DMS114 treated with DMSO at 0.1 percent for 48 hours (cell line): Measurements from ENCODE around the gene NRL.

ENCODE experiments used
- DNase-seq: peaks from one replicate; lab custom pipeline; 2025; ENCODE audit not compliant: unreplicated experiment; lab: John Stamatoyannopoulos, UW

NRL gene

DNA sequence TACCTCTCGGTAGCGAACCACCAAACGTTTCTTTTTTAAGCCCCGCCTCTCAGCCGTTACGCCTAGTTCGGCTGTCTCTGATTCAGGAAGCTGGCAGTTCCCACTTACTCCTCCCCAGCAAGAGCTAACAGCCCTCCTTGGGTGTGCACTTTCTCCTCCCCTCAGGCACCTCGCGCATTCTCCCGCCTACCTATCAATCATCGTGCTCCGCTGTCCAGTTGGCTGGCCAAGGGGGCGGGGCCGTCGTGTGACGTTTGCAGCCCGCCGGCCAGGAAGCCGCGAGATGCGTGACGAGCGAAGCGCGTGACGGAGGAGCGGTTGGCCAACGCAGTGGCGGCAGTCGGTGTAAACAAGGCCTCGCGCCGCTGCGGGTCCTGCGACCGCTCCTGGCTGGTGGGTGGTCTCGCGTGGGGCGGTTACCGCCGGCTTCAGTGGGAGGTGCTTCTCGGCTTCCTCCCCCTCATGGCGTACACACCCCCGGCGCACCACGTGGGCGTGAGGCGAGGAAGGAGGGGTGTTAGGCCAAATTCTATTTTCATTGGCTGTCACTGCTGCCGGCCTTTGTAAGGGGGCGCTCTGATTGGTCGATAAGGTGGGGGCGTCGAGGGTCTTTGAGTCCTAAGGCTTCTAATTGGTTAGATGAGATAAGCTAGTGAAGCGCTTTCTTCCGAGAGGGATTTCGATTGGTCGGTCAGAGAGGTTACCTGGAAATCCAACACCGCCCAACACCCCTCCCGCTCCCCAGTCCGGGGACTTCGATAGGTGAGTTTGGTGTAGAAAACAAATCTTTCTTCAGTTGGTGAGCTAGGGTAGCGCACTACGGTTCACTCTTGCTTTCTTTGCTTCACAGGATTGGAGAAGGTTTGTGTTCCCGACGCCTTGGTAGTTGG lies at the start of gene NRL, which contains the start of gene DCAF11:
Gene NRL (minus strand): TSS at position 418 of the 890 bp plus-strand sequence. CDS start 32,101 bp downstream, outside the sequence.
Gene DCAF11 (plus strand): TSS at position 246 of the 890 bp plus-strand sequence. CDS start 818 bp downstream, outside the sequence.
- peak; percentile 97 for DNase-seq

DNA sequence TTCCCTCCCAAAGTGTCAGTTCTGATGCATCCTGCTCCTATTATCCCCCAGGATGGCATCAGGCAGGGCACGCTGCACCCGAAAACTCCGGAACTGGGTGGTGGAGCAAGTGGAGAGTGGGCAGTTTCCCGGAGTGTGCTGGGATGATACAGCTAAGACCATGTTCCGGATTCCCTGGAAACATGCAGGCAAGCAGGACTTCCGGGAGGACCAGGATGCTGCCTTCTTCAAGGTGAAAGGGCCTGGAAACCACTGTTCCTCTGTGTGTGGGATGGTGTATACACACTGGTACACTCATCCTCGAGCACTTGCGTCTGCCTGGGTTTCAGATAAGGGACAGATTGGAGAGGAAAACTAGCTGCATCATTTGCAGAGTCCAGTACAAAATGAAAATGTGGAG lies 47.3 kb upstream of the NRL start:
- DNase-seq = no peak

DNA sequence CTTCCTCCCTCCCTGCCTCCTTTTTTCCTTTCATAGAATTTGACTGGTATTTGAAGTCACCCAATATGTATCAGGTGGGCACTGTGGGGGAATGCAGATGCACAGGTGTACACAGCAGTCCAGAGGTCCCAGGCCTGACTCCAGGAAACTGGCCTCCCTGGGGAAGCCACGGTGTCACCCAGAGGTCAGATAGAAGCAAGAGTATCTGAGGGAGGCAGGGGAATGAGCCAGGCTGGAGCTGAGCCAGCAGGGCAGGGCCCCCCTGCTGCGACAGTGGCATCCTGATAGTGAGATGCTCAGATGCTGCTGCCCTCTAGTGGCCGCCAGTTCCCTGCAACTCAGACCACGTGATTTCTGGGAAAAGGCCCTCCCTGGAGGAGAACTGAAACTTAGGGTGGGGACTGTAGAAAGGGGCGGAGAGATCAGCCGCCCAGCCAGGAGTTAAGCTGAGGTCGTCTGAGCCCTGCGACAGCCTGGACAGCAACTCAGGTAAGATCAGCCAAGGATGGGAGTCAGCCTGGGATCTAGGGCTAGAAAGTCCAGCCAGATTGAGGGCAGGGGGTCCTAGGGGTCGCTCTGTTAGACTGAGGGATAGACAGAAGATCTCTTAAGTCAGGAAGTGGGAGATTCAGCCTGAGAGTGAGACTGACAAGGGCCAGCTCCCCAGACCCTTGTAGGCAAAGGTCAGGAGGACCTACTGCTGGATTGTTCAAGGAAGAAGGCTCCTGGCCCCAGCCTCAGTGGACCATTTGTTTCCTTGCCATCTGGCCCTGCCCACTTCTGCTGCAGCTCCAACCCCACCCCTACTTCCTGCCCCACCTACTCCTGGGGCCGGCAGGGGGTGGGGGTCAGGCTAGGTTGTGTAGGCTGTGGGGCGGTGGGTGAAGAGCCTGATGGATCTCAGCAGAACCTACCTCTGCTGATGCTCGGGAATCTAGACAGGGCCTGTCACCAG lies 46.4 kb upstream of the NRL start, which contains the start of gene IRF9:
Gene IRF9 (plus strand): TSS at position 416 of the 955 bp plus-strand sequence. CDS start 880 bp downstream, outside the sequence.
- DNase-seq = peak; percentile 82

DNA sequence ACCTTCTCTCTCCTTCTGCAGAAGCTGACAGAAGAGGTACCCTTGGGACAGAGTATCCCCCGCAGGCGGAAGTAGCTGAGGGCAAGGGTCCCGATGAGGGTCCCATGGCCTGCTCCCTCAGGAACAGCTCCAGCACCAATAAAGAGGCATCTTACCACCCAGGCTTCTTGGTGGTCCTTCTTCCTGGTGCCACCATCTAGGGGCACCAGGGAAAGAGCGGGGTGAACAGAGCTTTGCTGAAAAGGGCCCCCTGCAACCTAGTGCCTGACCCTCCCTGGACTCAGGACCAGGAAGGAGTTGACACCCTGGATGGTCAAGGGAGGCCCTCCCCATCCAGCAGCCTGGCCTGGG lies 45.7 kb upstream of the NRL start:
- no peak for DNase-seq

DNA sequence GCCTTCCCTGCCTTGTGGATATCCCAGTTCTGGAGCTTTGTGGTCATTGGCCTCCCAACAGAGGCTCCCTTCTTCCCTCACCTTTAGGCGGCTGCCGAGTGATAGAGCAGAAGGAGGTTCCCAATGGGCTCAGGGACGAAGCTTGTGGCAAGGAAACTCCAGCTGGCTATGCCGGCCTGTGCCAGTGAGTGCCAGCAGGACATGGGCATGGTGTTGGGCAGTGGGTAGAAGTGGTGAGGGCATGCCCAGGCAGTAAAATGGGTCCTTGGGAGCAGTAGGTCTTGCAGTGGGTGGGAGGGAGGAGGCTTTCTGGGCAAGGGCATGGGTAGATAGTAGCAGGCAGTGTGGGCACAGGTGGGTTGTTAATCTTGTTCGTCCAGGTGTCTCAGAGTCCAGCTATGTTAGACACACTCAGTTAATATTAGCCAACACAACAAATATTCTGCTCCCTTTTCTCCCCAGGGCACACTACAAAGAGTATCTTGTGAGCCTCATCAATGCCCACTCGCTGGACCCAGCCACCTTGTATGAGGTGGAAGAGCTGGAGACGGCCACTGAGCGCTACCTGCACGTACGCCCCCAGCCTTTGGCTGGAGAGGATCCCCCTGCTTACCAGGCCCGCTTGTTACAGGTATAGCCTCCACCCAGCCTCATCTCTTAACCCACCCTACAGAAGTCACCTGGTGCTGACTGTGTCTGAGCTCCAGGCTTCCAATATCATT lies 45.2 kb upstream of the NRL start:
- DNase-seq = no peak

DNA sequence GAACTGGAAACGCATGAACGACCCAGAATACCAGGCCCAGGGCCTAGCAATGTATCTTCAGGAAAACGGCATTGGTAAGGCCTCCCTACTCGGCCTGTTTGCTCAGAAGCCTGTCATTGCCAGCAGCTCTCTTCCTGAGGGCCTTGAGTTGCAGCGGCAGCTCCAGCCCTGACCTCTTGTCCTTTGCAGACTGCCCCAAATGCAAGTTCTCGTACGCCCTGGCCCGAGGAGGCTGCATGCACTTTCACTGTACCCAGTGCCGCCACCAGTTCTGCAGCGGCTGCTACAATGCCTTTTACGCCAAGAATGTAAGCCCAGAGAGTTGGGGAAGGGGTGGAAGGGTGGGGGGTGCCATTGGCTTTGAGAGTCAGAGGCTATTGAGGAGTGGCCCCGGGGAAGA lies 42.6 kb upstream of the NRL start:
- DNase-seq = no peak

DNA sequence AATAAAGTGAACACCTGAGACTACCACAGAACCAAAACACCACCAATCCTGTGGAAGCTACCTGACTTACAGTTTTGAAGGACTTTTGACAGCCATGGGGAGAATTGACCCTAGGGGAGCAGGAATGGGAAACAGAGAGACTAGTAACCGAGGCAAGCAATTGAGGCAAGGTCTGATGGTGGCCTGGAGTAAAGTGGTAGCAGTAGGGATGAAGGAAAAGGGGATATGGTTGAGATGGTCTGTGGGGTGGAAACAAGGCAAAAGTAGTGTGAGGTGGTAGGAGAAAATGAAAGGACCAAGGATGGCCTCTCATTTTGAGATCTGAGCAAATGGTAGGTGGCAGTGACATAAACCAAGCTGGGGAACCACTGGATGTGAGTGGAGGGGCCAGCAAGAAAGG lies 42.1 kb upstream of the NRL start:
- no peak for DNase-seq

DNA sequence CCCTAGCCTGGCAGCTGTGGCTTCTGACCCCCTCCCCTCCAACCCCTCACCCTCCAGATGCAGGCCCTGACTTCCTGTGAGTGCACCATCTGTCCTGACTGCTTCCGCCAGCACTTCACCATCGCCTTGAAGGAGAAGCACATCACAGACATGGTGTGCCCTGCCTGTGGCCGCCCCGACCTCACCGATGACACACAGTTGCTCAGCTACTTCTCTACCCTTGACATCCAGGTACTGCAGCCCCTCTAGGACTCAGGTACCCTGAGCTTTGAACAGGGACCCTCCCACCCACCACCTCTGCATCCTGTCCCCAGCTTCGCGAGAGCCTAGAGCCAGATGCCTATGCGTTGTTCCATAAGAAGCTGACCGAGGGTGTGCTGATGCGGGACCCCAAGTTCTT lies 40.4 kb upstream of the NRL start:
- no peak for DNase-seq

DNA sequence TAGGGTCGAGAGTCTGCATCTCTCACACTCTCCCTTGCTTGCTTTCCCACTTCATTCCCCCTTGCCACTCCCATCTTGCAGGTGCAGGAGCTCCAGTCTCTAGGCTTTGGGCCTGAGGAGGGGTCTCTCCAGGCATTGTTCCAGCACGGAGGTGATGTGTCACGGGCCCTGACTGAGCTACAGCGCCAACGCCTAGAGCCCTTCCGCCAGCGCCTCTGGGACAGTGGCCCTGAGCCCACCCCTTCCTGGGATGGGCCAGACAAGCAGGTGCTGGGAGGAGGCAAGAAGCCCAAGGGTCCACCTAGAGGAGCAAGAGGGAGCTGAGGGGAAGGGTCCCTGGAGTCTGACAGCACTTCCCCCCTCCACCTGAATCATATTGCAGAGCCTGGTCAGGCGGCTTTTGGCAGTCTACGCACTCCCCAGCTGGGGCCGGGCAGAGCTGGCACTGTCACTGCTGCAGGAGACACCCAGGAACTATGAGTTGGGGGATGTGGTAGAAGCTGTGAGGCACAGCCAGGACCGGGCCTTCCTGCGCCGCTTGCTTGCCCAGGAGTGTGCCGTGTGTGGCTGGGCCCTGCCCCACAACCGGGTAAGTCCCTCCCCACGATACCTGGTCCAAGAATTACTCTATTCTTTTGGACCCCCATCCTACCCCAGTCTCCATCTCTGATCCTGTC lies 36.8 kb upstream of the NRL start:
- DNase-seq = no peak

DNA sequence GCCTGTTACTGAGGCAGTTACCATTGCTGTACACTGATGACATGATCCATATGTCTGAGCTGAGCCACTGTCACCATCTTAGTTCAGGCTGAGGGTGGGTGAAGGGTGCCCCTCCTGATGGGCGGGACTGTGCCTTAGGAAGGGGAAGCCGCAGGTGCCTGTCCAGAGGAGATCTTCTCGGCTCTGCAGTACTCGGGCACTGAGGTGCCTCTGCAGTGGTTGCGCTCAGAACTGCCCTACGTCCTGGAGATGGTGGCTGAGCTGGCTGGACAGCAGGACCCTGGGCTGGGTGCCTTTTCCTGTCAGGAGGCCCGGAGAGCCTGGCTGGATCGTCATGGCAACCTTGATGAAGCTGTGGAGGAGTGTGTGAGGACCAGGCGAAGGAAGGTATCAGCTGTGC lies 36.2 kb upstream of the NRL start:
- no peak for DNase-seq

DNA sequence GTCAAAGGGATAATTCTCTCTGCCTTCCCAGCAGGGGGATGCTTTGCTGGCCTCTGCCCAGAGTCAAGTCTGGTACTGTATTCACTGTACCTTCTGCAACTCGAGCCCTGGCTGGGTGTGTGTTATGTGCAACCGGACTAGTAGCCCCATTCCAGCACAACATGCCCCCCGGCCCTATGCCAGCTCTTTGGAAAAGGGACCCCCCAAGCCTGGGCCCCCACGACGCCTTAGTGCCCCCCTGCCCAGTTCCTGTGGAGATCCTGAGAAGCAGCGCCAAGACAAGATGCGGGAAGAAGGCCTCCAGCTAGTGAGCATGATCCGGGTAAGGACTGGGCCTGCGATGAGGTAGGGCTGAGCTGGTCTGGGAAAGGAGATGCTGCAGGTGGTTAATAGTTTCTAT lies 35.8 kb upstream of the NRL start:
- no peak for DNase-seq

DNA sequence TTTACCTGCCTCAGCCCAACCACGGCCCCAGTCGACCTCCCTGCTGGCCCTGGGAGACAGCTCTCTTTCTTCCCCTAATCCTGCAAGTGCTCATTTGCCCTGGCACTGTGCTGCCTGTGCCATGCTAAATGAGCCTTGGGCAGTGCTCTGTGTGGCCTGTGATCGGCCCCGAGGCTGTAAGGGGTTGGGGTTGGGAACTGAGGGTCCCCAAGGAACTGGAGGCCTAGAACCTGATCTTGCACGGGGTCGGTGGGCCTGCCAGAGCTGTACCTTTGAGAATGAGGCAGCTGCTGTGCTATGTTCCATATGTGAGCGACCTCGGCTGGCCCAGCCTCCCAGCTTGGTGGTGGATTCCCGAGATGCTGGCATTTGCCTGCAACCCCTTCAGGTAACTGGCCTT lies 35.3 kb upstream of the NRL start:
- no peak for DNase-seq

DNA sequence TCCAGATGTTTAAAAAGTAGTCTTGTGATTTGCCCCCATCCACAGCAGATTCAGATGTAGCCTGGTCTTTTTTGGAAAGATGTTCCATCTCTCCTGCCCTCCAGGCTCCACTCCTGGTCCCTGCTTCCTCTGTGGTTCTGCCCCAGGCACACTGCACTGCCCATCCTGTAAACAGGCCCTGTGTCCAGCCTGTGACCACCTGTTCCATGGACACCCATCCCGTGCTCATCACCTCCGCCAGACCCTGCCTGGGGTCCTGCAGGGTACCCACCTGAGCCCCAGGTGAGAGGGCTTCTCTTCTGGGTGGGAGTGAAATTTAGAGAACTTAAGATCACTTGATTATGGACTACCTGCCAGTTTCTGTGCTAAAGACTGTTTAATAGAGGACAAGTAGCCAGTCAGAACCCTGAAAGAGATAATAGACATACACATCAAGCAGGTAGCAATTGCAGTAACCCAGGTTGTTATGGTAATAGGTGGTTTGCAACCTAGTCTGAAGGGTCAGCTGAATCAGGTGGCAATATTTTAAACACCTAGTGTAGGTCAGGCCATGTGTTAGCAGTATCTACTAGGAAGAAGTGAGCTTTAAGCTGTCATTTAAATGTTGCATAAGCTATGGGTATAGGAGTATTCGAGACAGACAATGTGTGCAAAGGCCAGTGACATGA lies 34.7 kb upstream of the NRL start:
- no peak for DNase-seq

DNA sequence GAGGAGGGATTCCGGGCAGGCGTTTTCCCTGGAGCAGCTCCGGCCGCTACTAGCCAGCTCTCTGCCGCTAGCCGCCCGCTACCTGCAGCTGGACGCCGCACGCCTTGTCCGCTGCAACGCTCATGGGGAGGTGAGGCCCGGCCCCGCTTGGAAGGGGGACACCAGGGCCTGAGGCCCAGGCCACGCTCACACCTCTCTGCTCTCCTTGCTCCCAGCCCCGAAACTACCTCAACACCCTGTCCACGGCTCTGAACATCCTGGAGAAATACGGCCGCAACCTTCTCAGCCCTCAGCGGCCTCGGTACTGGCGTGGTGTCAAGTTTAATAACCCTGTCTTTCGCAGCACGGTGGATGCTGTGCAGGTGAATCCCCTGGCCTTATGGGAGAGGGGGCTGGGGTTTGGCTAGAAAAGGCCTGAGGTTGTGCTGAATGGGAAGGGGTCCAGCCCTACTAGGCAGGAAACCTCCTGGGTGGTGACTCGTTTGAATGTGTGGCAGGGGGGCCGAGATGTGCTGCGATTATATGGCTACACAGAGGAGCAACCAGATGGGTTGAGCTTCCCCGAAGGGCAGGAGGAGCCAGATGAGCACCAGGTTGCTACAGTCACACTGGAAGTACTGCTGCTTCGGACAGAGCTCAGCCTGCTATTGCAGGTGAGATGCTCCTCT lies 33.1 kb upstream of the NRL start:
- no peak for DNase-seq

DNA sequence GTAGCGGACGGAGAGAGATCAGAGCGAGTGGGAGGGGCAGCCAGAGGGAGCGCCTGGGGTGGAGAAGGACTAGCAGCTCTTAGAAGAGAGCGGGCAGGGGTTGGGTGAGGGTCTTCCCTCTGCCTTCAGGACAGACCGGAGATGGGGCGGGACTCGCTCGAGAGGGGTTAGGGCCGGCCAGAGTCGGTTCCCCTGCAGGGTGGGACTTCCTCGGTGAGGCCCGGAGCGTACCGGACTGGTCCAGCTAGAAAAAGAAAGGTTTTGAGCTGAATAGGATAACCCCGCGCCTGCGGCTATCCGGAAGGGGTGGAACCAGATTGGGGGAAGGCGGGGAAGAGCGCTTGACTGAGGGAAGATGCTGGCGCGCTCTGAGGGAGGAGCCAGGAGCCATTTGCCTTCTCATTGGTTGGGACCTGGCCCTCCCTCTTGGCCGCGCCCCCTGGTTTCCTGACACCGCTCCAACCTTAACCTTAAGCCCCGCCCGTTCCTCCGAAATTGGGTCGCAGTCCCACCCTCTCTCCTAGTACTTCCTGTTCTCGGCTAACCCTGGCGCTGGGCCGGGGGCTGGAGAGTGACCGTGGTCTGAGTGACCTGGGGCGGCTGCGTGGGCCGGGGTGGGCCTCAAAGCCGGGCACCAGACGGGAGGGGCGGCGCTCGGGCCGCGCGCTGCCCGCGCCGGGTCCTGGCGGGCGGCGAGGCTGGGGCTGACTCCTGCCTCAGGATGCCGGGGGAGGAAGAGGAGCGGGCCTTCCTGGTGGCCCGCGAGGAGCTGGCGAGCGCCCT lies 32.4 kb upstream of the NRL start, which contains the start of gene RNF31:
Gene RNF31 (plus strand): TSS at position 521 of the 783 bp plus-strand sequence. CDS start 201 bp downstream, at position 722.
- DNase-seq = peak; percentile 93

DNA sequence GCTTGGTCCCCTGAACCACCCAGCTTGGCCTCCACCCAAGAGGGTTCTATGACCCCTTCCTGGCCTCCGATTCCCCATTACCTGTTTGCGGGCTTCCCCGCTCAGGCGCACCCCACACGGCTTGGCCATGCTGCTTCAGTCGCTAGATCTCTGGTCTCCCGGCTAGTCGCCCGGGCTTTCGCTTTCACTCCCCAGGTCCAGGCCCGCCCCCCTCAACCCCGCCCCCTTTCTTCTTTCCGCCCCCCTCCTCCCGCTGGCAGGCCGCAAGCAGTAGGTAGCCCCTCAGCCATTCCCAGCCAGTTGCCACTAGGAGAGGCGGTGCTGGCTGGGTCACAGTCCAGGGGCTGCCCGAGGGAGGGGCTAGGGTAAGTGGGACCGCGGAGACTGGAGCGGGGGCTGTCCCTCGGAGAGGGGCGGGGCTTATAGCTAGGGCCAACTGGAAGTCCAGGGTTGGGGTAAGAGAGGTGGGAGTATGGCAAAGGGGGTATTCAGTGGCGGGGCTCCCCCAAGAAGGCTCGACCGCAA lies 31.8 kb upstream of the NRL start, which contains the start of gene PSME2:
Gene PSME2 (minus strand): TSS at position 158 of the 525 bp plus-strand sequence. CDS start 29 bp downstream, at position 129.
- peak; percentile 93 for DNase-seq

DNA sequence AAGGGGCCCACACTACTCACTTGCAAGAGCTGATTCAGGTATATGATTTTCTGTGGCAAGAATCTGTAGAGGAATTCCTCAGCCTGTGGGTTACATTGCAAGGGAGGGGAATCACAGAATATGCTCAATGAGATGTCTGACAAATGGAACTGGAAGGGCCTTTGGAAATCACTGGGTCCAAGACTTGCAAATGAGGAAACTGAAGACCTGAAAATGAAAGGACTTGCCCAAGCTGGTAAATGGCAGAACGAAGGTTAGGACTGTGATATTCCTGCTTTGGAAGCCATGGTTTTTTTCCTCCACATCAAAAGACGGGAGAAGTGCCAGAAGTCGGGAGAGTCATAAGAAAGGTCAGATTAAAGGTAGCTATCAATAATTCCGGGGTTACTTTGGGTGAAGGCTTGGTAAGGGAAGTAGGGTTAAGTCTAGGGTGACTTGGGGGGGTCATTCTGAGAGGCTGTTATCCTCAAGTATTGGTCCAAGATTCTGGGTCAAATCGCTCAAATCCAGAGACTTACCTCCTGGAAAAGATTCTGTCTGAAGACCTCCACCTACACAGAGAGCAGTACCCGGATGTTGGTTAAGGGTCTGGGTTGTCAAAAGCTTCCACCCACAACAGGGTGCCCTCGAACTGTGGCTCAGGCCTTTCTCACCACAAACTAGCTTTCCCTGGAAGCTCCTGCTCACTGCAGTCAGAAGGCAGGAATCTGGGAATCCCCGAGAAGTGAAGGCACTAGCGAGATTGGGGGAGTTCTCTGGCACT lies 31.1 kb upstream of the NRL start:
- no peak for DNase-seq
